C4-2B (cell line): ENCODE data around the gene OR2L13.

Experiments used
- H3K27ac ChIP-seq: fragments of 450-650 bp; 2 replicates; pipeline ENCODE4 v1.5.1; 2017
- ZFX ChIP-seq: fragments of 450-650 bp; IDR thresholded peaks from 2 replicates; pipeline ENCODE4 v1.6.1; 2017
- TF ChIP-seq, protein P1 (sequence below): fragments of 450-650 bp; conservative IDR thresholded peaks from 2 replicates; pipeline ENCODE4 v1.5.1; 2017; ENCODE audit warnings: mild to moderate bottlenecking

OR2L13 gene

DNA sequence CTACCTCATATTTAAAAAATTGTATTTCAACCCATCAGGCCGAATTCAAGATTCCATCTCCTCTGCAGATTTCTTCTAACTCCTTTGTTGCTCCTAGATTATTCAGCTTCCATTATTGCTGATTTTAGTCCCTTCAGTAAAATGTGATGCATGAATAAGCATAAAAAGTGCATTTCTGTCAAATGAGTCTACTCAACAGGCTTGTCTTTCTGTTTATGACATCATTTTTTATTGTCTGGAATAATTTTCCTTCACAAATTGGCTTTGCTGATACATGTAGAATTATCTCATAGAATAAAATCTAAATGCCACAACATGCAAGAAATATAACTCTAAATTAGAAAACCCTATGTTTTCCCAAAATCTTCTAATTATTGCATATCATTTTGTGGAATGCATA, 48.3 kb downstream of the OR2L13 start:
- TF ChIP-seq, protein P1, sequence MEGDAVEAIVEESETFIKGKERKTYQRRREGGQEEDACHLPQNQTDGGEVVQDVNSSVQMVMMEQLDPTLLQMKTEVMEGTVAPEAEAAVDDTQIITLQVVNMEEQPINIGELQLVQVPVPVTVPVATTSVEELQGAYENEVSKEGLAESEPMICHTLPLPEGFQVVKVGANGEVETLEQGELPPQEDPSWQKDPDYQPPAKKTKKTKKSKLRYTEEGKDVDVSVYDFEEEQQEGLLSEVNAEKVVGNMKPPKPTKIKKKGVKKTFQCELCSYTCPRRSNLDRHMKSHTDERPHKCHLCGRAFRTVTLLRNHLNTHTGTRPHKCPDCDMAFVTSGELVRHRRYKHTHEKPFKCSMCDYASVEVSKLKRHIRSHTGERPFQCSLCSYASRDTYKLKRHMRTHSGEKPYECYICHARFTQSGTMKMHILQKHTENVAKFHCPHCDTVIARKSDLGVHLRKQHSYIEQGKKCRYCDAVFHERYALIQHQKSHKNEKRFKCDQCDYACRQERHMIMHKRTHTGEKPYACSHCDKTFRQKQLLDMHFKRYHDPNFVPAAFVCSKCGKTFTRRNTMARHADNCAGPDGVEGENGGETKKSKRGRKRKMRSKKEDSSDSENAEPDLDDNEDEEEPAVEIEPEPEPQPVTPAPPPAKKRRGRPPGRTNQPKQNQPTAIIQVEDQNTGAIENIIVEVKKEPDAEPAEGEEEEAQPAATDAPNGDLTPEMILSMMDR = no peak
- no peak for TF ChIP-seq ZFX

DNA sequence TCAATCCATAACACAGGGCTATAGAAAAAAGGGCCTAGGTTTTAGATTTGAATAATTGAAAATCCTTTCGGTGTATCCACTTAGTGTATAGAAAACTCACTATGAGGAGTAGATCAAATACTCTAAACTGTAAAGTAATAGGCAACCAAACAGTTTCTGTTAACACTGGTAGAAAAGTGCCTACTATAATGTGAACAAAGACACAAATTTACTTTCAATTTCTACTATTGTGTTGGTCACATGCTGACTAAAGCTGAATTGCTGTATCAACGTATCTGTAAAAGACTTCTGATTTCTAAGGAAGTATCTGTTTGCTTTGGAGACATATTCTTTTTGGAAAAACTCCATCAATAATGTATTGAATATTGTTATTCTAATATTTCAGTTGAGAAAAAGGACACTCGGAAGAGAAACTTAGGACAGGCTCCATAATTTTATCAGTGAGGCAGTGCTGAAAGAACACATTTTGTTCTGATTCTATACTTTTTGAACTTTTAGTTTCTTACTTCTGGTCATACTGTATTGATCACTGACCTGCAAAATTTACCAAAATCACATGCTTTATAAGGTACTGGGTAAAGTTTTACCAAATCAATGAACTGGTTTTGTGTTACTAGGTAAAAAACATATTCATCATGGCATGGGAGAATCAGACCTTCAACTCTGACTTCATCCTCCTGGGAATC, 49.7 kb downstream of the OR2L13 start, which contains the start of gene OR2M5:
Gene OR2M5, plus strand, starts transcription at position 636 of the 686 bp plus-strand sequence. Its CDS starts 0 bp downstream, at position 636.
- H3K27ac ChIP-seq = no peak within 1 kb of the TSS
- TF ChIP-seq, protein P1 = no peak
- no peak for TF ChIP-seq ZFX

More for the DNA sequence above, 48.3 kb downstream of the OR2L13 start:
- H3K27ac ChIP-seq = no peak overlapping the region
